Measurements from ENCODE around the gene FRAT2.
"Not testable (repeated sequence)": the region's sequence is repeated elsewhere in the genome, so short reads cannot be mapped to it uniquely, and the experiment has no call there.

The FRAT2 gene

GRCh38 chr10:97321032-97321803 lies 13.3 kb downstream of the FRAT2 start:
- DNase-seq: peak; percentile 66

DNA sequence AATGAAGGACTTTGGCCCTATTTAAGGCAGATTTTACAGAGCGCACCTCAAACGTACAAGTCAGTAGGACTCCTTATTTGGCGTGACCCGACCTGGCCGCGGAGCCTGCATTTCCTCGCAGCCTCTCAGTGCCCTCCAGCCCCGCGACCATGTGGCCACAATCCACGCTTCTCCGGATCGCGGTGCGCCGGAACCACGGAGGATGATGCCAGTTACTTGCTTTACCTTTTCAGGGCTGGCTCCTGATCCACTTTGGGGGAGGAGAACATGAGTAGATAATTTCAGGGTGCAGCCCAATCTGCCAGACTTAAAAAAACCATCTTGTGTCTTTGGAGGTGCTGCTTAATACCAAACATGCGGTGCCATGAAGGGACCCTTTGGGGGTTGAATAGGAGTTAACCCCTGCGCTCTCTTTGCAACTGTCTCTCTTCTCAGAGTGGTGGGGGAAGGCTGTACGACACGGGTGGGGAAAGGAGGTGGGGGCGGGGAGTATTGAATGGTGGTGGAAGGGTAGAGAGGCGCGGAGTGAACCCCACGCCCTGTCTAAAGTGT lies 14.0 kb downstream of the FRAT2 start:
- no peak for DNase-seq

DNA sequence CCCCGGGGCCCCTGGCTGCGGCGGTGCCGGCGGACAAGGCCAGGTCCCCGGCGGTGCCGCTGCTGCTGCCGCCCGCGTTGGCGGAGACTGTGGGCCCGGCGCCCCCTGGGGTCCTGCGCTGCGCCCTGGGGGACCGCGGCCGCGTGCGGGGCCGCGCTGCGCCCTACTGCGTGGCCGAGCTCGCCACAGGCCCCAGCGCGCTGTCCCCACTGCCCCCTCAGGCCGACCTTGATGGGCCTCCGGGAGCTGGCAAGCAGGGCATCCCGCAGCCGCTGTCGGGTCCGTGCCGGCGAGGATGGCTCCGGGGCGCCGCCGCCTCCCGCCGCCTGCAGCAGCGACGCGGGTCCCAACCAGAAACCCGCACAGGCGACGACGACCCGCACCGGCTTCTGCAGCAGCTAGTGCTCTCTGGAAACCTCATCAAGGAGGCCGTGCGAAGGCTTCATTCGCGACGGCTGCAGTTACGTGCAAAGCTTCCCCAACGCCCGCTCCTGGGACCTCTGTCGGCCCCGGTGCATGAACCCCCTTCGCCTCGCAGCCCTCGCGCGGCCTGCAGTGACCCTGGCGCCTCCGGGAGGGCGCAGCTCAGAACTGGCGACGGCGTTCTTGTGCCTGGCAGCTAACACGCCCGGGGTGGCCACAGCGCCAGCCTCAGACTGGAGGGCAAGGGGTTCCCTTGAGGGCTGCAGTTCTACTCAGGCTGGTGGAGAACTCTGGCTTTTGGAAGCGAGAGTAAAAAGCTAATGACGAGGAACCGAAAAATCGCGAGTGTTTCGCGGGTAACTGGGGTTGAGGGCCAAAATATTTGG lies 14.7 kb downstream of the FRAT2 start:
- DNase-seq: no peak

- DNase-seq: peak; percentile 77
Measured at GRCh38 chr10:97318772-97319651, 15.5 kb downstream of the FRAT2 start, which contains the start of gene FRAT1. Gene FRAT1 (plus strand): TSS chr10:97319271. CDS start chr10:97319454, 183 bp downstream.

- DNase-seq: no peak
Measured at GRCh38 chr10:97314671-97315070, 19.9 kb downstream of the FRAT2 start.

- DNase-seq: no peak
Measured at GRCh38 chr10:97312897-97313296, 21.6 kb downstream of the FRAT2 start.

GRCh38 chr10:97311111-97311626 lies 23.4 kb downstream of the FRAT2 start:
- no peak for DNase-seq

DNA sequence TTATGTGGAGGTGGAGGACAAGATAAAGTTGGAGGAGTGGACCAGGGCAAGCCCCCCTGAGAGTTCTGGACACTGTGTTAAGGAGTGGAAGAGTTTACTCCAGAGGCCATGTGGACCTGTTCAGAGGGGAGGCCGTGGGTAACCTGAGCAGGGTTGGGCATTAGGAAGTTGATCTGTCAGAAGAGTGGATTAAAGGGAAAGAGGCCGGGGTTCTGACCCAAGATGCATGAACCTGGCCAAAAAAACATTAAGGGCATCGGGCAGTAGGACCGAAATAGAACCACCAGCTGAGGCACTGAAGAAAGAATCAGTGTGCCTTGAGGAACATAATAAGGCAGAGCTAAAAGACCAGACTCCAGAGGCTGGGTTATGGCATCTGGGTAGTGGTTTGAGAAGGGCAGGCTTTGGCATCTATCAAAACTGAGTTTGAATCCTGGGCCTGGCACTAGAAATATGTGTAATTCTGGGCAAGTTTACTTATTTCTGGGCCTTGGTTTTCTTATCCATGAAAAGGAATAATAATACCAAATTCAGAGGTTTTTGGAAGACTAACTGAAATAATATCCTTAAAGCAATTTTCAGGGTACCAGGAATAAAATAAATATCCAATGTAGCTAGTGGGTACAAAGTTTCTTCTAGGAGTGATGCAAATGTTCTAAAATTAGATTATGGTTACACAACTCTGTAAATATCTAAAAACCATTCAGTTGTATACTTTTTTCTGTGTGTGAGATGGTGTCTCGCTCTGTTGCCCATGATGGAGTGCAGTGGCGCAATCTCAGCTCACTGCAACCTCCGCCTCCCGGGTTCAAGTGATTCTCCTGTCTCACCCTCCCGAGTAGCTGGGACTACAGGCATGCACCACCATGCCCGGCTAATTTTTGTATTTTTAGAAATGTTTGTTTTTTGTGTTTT lies 26.4 kb downstream of the FRAT2 start:
- DNase-seq: no peak

GRCh38 chr10:97307441-97307840 lies 27.1 kb downstream of the FRAT2 start:
- DNase-seq: no peak

DNA sequence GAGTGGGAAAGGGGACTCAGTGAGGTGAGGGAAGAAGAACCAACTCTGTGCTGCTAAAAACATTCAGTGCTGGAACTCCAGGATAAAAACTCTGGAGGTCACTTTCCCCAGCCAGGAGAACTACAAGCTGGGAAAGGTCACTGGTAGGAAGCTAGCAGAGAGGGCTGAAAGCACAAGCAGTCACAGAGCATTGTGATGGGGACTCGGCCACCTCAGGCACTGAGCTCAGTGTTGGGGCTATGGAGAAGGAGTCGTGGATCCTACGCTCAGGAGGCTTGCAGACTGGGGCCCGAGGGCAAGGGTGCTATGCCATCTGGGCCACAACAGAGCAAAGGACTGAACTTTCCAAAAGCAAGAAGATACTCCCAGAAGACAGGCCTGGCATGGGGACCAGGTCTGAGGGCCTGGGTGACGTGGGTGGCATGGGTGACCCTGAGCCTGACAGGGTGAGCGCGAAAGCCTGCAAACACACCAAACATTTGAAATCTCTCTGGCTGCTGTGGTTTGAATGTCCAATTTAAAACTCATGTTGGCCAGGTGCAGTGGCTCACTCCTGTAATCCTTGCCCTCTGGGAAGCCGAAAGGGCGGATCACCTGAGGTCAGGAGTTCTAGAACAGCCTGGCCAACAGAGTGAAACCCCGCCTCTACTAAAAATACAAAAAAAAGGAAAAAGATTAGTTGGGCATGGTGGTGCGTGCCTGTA lies 32.3 kb downstream of the FRAT2 start:
- no peak for DNase-seq

DNA sequence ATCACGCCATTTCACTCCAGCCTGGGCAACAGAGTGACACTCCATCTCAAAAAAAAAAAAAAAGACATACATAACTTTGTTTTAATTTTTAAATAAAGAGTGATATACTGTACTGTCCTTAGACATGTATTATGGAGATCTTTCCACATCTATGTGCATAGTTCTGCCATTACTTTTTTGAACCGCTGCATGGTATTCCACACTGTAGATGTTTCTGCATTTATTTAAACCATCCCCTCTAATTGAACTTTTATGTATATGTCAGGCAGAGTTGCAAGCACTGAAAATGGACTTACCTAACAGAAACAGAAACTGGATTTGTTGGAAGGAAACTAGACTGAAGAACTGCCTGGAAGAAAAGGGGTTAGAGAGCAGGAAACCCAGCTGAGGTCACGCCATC lies 33.5 kb downstream of the FRAT2 start:
- DNase-seq: no peak

DNA sequence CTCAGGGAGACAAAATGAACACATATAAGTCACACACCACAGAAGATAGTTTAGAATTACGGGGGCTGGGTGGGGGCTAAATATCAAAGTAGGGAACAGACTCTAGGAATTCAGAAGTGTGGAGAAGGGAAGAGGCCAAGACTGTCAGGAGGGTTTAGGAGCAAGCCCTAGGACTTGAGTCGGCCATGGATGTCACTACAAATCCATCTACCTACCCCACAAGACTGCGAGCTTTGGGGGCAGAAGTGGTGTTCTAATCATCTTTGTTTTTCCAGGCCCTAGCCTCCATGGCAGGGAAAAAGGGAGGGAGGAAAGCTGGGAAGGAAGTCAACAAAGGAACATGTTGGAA lies 36.3 kb downstream of the FRAT2 start:
- DNase-seq: no peak

GRCh38 chr10:97297556-97298222 lies 36.8 kb downstream of the FRAT2 start:
- no peak for DNase-seq

DNA sequence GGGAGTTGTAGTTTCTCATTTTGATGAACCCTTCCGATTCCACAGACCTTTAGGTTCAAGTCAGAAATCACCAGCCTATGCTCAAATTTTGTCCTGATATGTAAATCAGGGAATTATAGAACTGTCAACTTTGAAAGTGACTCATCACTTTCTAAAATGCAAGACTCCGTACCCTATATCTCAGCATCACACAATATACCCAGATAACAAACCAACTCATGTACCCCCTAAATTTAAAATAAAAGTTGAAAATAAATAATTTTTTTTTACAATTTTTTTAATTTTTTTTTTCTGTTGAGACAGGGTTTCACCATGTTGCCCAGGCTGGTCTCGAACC lies 41.7 kb downstream of the FRAT2 start:
- no peak for DNase-seq

- DNase-seq: peak; percentile 96
Measured at GRCh38 chr10:97292097-97292861, 42.2 kb downstream of the FRAT2 start, which contains the start of gene ARHGAP19. Gene ARHGAP19 (minus strand): TSS chr10:97292637. CDS start chr10:97292627, 10 bp downstream.

GRCh38 chr10:97291357-97292096 lies 43.0 kb downstream of the FRAT2 start:
- no peak for DNase-seq

GRCh38 chr10:97290576-97291356 lies 43.8 kb downstream of the FRAT2 start:
- DNase-seq: not testable (repeated sequence)

DNA sequence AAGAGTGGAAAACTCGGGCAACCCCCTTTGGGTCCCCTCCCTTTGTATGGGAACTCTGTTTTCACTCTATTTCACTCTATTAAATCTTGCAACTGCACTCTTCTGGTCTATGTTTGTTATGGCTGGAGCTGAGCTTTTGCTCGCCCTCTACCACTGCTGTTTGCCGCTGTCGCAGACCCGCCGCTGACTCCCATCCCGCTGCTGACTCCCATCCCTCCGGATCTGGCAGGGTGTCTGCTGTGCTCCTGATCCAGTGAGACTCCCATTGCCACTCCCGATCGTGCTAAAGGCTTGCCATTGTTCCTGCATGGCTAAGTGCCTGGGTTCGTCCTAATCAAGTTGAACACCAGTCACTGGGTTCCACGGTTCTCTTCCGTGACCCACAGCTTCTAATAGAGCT lies 44.5 kb downstream of the FRAT2 start:
- not testable (repeated sequence) for DNase-seq
